HG02938 (cell line): ENCODE results near the gene MBOAT7.

Experiments used
- ATAC-seq: cut with Tn5 transposase; IDR thresholded peaks from one replicate; pipeline ENCODE4 v1.9.1; 2021; ENCODE audit warnings: mild to moderate bottlenecking, moderate library complexity; ENCODE audit not compliant: unreplicated experiment

The MBOAT7 gene

GRCh38 chr19:54145541-54146158, 43.7 kb downstream of the MBOAT7 start:
- no peak for ATAC-seq

GRCh38 chr19:54142166-54142780, 47.1 kb downstream of the MBOAT7 start:
- no peak for ATAC-seq

DNA sequence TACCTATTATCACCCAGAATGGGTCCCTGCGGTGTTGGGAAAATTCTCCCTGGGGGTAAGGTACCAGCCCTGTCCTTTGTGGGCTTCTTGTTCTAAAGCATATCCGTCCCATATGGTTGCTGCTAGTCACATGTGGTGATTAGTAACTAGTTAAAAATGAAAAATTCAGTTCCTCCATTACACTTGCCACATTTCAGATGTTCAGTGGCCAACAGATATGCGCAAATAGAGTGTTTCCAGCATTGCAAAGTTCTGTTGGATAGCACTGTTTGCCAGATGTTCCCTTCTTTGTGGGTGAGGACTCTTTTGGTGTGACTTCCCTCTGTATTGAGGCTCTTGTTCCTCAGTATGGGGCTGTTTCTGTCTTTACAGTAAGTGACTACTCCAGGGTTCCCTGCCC, 48.0 kb downstream of the MBOAT7 start:
- no peak for ATAC-seq

DNA sequence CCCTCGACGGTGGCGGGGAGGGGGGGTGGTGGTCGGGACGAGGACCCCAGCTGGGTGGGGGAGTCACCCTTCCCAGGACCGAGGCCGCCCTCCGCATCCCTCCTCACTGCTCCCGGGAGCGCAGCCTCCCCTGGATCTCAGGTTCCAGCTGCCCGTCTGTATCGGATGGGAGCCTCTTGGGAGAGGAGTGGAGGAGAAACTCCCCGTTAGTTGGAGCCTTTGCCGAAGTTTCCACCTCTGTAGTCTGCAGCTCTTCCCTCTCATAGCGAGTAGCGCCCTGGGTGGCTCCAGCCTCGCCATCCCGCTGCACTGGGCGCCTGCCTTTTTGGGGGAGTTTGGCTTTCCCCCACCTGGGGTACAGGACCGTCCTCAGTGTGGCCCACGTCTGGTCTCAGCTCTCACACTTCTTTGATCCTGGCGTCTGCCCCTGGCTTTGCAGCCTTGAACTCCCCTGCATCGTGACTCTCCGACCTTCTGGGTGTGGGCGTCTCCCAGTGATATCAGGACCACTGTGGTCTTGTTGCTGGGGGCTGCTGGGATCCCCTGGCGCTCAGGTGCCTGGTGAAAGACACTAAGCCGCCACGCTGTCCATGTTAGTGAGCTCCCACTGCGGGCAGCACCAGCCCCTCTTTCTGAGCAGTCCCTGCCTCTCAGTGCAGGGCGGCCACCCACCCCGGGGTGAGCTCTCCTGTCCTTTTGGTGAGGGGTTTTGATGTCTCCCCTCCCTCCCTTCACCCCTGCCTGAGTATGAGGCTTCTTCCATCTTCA, 50.7 kb downstream of the MBOAT7 start:
- ATAC-seq = no peak

DNA sequence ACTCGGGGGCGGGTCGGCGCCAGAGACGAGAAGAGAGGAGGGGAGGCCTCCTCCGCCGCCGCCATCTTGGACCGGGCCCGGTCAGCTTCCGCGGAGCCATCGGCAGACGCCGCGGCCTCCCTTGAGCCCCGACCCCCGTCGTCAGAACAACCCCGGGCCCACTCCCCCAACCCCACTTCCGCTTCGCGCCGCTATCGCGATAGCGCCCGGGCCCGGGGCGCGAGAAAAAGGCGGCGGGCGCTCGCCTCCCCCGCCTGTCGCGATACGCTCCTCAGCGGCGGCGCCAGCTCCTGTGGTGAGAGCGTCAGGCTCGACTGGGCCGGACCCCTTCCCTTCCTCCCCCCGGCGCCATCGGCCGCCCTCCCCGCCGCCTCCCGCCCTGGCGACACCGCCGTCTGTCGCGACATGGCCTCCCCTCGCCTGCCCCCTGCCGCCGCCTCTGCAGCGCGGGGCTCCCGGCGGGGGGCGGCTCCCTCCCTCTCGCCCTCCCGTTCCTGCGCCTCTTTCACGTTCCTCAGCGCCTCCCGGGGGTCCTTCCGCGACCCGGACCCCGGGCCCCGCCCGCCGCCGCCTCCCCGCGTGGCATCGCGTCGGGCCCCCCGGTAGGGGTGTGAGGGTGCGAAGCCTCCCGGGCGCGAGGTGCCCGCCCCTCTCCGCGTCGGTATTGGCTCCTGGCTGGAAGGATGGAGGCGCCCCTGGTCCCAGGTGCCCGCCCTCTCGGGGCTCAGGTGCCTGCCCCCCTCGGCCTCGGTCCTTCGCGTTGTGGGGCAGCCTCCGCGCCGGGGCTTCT, 51.5 kb downstream of the MBOAT7 start, which contains the start of gene CNOT3:
Gene CNOT3, plus strand, starts transcription at position 64 of the 790 bp plus-strand sequence. CDS start 5,217 bp downstream, outside the sequence.
- no peak for ATAC-seq

GRCh38 chr19:54136864-54137698, 52.3 kb downstream of the MBOAT7 start:
- ATAC-seq = peak; percentile 80

DNA sequence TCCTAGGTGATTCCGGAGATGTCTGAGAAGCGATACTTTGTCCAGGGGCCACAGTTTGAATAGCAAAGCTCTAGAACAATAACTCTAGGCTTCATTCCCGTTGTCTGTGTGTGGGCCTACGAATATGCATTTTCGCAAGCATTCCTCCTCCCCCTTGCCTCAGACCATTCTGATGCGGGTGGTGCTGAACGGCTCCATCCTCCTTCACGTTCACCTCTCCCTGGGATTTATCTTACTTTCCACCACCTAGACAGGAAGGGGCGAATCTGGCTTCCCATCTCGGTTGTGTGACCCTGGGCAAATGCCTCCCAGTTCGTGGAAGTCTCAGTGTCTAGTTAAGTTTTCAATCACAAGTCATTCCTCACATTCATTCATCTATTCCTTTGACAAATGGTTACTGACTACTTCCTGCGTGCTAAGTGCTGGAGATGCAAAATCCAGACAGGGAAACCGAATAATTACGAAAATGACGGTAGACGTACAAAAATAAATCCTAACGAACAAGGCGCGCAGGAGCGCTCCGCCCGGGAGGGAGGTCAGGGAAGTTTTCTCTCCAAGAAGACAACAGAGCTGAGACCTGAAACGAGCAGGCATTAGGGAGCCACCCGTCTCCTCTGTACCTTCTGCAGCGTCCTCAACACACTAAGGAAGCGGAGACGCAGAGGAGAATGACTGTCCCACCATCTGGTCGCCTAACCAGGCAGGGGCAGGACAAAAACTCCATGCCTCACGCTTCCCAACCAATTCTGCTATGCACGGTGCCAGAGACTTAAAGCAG, 53.1 kb downstream of the MBOAT7 start:
- ATAC-seq = no peak

DNA sequence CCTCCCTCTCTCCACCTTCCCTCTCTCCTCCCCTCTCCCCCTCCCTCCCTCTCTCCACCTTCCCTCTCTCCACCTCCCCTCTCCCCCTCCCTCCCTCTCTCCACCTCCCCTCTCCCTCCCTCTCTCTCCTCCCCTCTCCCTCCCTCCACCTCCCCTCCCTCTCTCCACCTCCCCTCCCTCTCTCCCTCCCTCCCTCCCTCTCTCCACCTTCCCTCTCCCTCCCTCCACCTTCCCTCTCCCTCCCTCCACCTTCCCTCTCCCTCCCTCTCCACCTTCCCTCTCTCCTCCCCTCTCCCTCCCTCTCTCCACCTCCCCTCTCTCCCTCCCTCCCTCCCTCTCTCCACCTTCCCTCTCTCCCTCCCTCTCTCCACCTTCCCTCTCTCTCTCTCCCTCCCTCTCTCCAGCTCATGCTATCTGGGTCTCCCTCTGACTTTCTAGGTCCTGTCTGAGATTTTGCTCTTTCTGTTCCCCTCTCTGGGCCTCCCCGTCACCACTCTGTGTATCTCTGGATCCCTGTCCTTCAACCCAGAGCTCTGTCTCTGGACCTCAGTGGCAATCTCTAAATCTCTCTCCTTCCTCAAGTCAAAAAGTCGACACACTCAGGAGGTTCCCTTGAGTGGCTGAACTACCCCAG, 55.3 kb downstream of the MBOAT7 start:
- no peak for ATAC-seq

DNA sequence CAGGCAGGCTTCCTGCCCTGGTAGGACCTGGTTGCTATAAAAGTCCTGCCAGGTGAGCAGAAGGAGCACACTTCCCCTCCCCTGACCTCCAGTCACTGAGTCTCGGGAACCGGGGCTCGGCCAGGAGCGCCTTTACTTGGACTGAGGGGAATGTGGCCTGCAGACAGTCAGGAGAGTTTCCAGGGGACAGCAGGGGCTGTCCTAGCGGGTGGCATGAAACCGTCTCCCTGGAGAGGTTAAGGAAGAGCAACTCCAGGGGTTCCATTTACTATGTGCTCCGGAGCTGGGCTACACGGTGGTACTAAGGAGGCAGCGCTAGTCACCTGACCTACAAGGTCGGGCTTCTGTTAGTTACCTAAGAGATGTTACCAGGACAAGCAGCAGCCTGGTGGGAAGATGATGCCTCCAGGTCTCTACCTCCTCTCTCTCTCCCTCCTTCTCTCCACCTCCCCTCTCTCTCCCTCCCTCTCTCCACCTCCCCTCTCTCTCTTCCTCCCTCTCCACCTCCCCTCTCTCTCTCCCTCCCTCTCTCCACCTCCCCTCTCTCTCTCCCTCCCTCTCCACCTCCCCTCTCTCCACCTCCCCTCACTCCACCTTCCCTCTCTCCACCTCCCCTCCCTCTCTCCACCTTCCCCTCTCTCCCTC, 55.9 kb downstream of the MBOAT7 start:
- ATAC-seq = no peak

DNA sequence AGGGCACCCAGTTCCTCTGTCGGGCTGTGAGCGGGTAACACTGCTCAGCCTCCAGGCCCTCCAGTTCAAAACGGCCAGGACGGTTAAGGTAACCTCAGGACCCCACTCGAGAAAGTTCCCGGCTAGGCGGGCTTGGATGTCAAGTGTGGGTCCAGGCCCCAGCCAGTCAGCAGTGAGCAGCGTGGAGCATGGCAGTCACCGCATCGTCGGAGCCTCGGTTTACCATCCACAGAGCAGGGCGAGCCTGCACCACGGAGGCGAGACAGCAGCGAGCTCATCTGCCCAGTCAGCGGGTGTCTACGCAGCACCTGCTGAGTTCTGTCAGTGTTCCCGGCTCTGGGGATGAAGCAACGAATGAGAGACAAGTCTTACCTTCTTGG, 59.8 kb downstream of the MBOAT7 start:
- ATAC-seq = no peak

- ATAC-seq = no peak
Observed at GRCh38 chr19:54128796-54129616, 60.4 kb downstream of the MBOAT7 start.

DNA sequence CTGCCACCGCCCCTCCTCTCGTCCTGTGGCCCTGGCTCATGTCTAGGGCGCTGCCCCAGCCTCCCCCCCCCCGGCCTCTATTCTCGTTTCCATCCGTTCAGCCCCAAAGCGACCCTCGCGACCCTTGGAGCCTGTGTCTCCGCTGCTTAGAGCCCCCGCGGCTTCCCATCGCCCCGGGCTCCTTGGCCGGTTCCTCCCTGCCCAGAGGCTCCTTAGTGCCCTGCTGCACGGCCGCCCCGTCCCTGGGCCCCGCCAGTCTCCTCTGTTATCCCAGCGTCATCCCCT, 61.0 kb downstream of the MBOAT7 start:
- ATAC-seq = no peak

DNA sequence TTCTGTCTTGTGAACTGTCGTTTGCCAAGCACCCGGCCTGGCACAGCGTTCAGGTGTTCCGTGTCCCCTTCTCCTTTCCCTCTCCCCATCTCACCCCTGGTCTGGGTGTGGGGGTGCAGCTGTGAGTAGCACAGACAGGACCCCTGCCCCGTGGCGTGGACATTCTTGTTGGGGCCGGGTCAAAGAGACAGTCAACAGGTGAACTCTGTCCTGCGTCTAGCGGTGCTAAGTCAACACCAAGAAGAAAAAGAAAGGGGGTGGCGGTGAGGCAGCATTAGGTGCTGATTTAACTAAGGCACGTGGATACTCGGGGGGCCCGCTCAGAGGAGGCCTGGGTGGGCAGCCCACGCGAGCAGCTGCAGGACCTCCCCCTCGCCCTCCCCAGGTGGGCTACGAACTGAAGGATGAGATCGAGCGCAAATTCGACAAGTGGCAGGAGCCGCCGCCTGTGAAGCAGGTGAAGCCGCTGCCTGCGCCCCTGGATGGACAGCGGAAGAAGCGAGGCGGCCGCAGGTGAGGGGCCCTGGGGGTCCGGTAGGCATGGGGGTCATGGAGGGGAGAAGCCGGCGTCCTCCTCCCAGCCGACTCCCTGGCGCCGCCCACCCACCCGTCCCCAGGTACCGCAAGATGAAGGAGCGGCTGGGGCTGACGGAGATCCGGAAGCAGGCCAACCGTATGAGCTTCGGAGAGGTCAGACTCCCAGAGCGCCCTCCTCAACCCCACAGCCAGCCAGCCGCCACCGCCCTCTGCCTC, 61.5 kb downstream of the MBOAT7 start:
- ATAC-seq = no peak

- ATAC-seq = no peak
Observed at GRCh38 chr19:54125713-54126112, 63.7 kb downstream of the MBOAT7 start.

DNA sequence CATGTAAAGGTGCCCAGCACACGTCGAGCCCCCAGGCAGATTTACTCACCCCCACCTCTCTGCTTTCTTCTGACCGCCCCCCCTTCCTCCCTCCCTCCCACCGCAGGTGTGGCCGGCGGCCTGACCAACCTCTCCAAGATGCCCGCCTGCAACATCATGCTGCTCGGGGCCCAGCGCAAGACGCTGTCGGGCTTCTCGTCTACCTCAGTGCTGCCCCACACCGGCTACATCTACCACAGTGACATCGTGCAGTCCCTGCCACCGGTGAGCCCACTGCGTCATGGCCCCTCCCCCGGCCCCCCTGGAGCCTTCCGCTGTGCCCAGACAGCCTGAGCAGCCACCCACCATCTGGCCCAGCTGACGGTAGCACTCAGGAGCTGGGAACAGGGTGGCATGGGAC, 65.0 kb downstream of the MBOAT7 start:
- no peak for ATAC-seq

GRCh38 chr19:54123682-54124081, 65.7 kb downstream of the MBOAT7 start:
- no peak for ATAC-seq
